HFFc6 (cell line): ENCODE measurements around the gene TPPP3. TPM values are rescaled to one million over a fixed set of nuclear protein-coding genes. Genes with fewer than 3 reads are reported as not detected.

Source experiments
- DNase-seq: peaks from one replicate; pipeline ENCODE4 v3.0.0-alpha.2; 2018
- H3K27ac Mint-ChIP-seq: 2 replicates; pipeline ENCODE4 v1.8.0; 2020; ENCODE audit warnings: mild to moderate bottlenecking, mixed read lengths
- H3K27me3 Mint-ChIP-seq: 2 replicates; pipeline ENCODE4 v1.8.0; 2021; ENCODE audit warnings: mild to moderate bottlenecking, moderate library complexity, mixed read lengths; ENCODE audit not compliant: insufficient read depth
- H3K36me3 Mint-ChIP-seq: 2 replicates; pipeline ENCODE4 v1.8.0; 2021; ENCODE audit warnings: low read depth, mixed read lengths
- H3K4me1 Mint-ChIP-seq: 2 replicates; pipeline ENCODE4 v1.8.0; 2020; ENCODE audit warnings: low read depth, mixed read lengths
- H3K4me3 Mint-ChIP-seq: 2 replicates; pipeline ENCODE4 v1.8.0; 2020; ENCODE audit warnings: mild to moderate bottlenecking, moderate library complexity, mixed read lengths
- H3K9me3 Mint-ChIP-seq: 2 replicates; pipeline ENCODE4 v1.8.0; 2020; ENCODE audit warnings: mild to moderate bottlenecking, mixed read lengths
- total RNA-seq, 6 experiments: library from RNA; stranded (reverse); fragmentation: NEBNext Ultra II Directional; extraction: Animal tissue kit (Norgen Biotek cat#: 25700); gene quantifications; 2 replicates in 1 of 6; 3 replicates in 5 of 6; pipeline ENCODE4 v1.2.3, GENCODE V29; 2021
- TF ChIP-seq, protein P1 (sequence below): fragments of 200-600 bp; sonication (generic); IDR thresholded peaks from 2 replicates; pipeline ENCODE4 v1.5.0; 2021; ENCODE audit warnings: antibody characterized with exemption, mild to moderate bottlenecking

Gene TPPP3
- total RNA-seq, 6 experiments from 2014 or later, result 0.21 to 0.28 TPM; not detected in 4

DNA sequence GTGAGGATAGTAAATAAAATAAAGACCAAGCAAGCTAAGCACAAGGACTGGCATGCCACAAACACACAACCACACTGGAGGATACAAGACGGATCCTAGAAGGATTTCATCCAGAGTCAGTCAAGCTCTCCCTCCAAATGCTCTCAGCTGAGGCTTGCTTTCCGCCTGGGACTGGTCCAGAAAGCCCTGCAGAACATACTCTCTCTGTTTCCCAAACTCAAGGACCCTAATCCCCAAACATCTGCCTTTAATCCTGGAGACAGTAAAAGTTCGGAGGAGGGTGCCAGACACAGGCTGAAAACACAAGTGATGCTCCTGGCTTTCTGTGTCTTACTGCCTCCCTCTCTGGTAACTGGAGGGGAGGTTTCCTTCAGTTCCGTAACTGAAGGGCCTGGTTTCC is 32.3 kb upstream of the TPPP3 start:
- Mint-ChIP-seq H3K4me3 (no peak overlapping the region), H3K4me1 (no peaks in the 10 kb centered on the region; the same call in 1 of the 2 replicates), H3K27ac (no peak overlapping the region), H3K36me3 (no peaks in the 10 kb centered on the region), H3K27me3 (peaks cover 38% of the 10 kb centered on the region), H3K9me3 (no peaks in the 10 kb centered on the region)
- no peak for DNase-seq
- TF ChIP-seq, protein P1, sequence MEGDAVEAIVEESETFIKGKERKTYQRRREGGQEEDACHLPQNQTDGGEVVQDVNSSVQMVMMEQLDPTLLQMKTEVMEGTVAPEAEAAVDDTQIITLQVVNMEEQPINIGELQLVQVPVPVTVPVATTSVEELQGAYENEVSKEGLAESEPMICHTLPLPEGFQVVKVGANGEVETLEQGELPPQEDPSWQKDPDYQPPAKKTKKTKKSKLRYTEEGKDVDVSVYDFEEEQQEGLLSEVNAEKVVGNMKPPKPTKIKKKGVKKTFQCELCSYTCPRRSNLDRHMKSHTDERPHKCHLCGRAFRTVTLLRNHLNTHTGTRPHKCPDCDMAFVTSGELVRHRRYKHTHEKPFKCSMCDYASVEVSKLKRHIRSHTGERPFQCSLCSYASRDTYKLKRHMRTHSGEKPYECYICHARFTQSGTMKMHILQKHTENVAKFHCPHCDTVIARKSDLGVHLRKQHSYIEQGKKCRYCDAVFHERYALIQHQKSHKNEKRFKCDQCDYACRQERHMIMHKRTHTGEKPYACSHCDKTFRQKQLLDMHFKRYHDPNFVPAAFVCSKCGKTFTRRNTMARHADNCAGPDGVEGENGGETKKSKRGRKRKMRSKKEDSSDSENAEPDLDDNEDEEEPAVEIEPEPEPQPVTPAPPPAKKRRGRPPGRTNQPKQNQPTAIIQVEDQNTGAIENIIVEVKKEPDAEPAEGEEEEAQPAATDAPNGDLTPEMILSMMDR, result no peak

DNA sequence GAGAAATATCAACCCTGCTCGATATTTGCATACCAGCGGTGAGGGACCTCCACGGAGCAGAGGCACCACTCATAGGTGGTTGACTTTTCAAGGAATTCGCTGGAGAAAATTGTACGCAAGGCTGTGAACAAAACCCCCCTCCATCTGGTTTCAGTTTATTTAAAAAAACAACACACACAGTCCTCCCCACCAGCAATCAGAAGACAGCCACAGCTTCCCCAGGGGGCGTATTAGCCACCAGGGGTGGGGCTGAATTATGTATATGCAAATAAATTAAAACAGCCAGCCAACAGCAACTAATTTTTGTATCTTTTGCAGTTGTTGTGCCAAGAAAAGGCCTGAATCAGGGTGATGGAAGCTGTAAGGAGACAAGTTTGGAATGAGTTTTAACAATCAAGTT is 31.8 kb upstream of the TPPP3 start:
- Mint-ChIP-seq H3K36me3 (no peaks in the 10 kb centered on the region), H3K27me3 (peaks cover 34% of the 10 kb centered on the region), H3K9me3 (no peaks in the 10 kb centered on the region), H3K4me1 (no peaks in the 10 kb centered on the region; the same call in 1 of the 2 replicates), H3K4me3 (no peak overlapping the region), H3K27ac (no peak overlapping the region)
- TF ChIP-seq, protein P1, result 0 out of 2 replicates have a peak, but pooled peaks have one; percentile 13
- DNase-seq, result no peak

DNA sequence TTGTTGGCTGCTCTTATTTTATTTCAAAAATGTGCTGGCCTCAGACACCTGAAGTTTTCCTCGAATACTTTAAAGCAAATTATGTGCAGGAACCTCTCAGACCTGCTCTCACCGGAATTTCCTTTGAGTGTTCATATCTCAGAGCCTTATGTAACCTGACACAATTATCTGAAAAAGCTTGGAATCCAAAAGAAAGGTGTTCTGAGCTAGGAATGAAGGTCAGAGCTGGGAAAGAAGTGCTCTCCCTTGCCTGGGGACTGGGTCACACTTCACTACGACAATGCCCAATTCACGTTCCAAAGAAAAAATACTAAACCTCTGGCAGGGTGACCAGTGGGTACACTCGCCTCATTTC is 30.9 kb upstream of the TPPP3 start:
- H3K27me3 Mint-ChIP-seq, result peaks cover 30% of the 10 kb centered on the region
- no peaks in the 10 kb centered on the region for H3K9me3 Mint-ChIP-seq
- TF ChIP-seq, protein P1, result no peak
- H3K4me3 Mint-ChIP-seq, result no peak overlapping the region
- no peaks in the 10 kb centered on the region for H3K36me3 Mint-ChIP-seq
- H3K4me1 Mint-ChIP-seq, result peaks cover 7% of the 10 kb centered on the region
- no peak overlapping the region for H3K27ac Mint-ChIP-seq
- DNase-seq, result no peak

DNA sequence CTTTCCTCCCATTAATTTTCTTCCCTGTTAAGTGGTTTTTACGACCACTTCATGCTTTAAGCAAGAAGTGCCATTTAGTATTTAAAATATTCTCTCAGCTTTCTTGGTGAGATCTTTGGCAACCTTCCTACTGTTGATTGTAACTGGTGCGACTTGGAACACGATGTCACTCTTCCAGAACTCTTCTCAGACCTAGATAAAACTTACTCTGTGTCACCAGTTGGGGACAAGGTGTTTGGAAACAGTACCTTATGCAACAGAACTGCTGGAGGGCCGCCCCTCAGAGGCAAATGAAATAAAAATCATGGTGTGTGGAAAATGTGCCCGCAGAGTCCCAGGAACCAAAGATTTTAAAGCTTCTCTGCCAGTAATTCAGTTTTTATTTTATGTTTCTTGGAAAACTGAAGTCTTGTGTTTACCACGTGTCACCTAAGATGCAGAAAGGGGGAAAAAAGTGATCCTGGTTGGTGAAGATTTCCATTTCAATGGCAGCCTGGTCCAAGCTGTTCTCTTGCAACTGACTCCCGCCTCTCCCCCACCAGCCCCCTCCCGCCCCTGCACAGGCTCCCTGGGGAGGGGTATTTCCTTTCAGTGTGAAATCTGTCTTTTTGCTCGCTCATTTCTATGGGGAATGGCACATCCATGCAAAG is 30.4 kb upstream of the TPPP3 start:
- DNase-seq, result no peak
- H3K27ac Mint-ChIP-seq, result no peak overlapping the region
- H3K36me3 Mint-ChIP-seq, result no peaks in the 10 kb centered on the region
- peaks cover 25% of the 10 kb centered on the region for H3K27me3 Mint-ChIP-seq
- no peaks in the 10 kb centered on the region for H3K9me3 Mint-ChIP-seq
- TF ChIP-seq, protein P1, result no peak
- H3K4me1 Mint-ChIP-seq, result peaks cover 8% of the 10 kb centered on the region
- no peak overlapping the region for H3K4me3 Mint-ChIP-seq

DNA sequence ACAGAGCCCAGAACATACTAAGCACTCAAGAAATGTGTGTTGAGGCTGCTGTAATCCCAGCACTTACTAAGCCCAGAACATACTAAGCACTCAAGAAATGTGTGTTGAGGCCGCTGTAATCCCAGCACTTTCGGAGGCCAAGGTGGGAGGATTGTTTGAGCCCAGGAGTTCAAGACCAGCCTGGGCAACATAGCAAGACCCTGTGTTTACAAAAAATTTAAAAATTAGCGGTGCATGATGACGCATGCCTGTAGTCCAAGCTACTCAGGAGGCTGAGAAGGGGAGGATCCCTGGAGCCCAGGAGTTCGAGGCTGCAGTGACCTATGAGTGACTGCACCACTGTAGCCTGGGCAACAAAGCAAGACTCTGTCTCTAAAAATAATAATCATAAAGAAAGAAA is 29.7 kb upstream of the TPPP3 start:
- Mint-ChIP-seq H3K9me3 (no peaks in the 10 kb centered on the region), H3K4me1 (peaks cover 8% of the 10 kb centered on the region), H3K4me3 (no peak overlapping the region), H3K36me3 (no peaks in the 10 kb centered on the region), H3K27me3 (peaks cover 21% of the 10 kb centered on the region), H3K27ac (no peak overlapping the region)
- no peak for DNase-seq
- TF ChIP-seq, protein P1, result no peak
